ENCODE measurements around the gene CHST12.

The CHST12 gene

DNA sequence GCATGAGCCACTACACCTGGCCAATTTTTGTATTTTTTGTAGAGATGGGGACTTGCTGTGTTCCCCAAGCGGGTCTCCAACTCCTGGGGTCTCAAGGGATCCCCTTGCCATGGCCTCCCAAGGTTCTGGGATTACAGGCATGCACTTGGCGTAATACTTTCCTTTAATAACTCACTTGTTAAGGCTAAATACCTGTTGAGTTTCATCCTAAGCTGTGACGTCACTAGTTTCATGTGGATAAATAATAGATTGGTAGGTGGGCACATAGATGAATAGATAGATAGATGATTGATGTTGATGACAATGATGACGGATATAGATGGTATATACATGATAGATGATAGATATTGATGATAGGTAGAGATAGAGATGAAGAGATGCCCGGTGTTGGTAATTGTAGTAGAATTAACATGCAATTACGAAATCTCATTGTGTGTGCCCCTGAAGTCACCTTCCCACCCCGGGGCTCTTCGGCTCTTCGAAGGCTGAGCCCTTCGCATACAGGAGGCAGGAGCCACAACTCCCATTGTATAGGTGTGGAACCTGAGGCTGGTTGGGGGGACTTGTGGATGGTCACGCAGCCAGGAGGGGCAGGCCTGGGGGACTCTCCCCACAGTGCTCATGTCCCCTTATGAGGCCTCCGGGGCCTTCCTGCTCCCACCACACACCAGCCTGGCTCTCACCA lies 70.2 kb downstream of the CHST12 start:
- no peak overlapping the region for H3K27ac ChIP-seq (replicated peaks)
- TF ChIP-seq, protein P1, sequence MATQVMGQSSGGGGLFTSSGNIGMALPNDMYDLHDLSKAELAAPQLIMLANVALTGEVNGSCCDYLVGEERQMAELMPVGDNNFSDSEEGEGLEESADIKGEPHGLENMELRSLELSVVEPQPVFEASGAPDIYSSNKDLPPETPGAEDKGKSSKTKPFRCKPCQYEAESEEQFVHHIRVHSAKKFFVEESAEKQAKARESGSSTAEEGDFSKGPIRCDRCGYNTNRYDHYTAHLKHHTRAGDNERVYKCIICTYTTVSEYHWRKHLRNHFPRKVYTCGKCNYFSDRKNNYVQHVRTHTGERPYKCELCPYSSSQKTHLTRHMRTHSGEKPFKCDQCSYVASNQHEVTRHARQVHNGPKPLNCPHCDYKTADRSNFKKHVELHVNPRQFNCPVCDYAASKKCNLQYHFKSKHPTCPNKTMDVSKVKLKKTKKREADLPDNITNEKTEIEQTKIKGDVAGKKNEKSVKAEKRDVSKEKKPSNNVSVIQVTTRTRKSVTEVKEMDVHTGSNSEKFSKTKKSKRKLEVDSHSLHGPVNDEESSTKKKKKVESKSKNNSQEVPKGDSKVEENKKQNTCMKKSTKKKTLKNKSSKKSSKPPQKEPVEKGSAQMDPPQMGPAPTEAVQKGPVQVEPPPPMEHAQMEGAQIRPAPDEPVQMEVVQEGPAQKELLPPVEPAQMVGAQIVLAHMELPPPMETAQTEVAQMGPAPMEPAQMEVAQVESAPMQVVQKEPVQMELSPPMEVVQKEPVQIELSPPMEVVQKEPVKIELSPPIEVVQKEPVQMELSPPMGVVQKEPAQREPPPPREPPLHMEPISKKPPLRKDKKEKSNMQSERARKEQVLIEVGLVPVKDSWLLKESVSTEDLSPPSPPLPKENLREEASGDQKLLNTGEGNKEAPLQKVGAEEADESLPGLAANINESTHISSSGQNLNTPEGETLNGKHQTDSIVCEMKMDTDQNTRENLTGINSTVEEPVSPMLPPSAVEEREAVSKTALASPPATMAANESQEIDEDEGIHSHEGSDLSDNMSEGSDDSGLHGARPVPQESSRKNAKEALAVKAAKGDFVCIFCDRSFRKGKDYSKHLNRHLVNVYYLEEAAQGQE (IDR thresholded peaks at IDR 0.05; ENCODE audit: insufficient replicate concordance, low read depth), result no peak
- TF ChIP-seq, protein P2, sequence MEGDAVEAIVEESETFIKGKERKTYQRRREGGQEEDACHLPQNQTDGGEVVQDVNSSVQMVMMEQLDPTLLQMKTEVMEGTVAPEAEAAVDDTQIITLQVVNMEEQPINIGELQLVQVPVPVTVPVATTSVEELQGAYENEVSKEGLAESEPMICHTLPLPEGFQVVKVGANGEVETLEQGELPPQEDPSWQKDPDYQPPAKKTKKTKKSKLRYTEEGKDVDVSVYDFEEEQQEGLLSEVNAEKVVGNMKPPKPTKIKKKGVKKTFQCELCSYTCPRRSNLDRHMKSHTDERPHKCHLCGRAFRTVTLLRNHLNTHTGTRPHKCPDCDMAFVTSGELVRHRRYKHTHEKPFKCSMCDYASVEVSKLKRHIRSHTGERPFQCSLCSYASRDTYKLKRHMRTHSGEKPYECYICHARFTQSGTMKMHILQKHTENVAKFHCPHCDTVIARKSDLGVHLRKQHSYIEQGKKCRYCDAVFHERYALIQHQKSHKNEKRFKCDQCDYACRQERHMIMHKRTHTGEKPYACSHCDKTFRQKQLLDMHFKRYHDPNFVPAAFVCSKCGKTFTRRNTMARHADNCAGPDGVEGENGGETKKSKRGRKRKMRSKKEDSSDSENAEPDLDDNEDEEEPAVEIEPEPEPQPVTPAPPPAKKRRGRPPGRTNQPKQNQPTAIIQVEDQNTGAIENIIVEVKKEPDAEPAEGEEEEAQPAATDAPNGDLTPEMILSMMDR (IDR thresholded peaks at IDR 0.05; ENCODE audit: insufficient read depth, low read length), result no peak
- TF ChIP-seq SPI1 (IDR thresholded peaks at IDR 0.05; ENCODE audit: borderline replicate concordance, low read depth) (no peak), POLR2AphosphoS5 (IDR thresholded peaks at IDR 0.05; ENCODE audit: low read depth) (no peak), GABPA (IDR thresholded peaks at IDR 0.05; ENCODE audit: low read depth) (no peak)
- DNase-seq (ENCODE audit: low read depth in 1 of 2, low spot score in 1 of 2), result no peak
- no peaks in the 10 kb centered on the region for H3K27me3 ChIP-seq (ENCODE audit: insufficient read depth, poor library complexity, severe bottlenecking)
- H3K4me3 ChIP-seq (replicated peaks; ENCODE audit: insufficient read depth, low read length), result no peak overlapping the region

DNA sequence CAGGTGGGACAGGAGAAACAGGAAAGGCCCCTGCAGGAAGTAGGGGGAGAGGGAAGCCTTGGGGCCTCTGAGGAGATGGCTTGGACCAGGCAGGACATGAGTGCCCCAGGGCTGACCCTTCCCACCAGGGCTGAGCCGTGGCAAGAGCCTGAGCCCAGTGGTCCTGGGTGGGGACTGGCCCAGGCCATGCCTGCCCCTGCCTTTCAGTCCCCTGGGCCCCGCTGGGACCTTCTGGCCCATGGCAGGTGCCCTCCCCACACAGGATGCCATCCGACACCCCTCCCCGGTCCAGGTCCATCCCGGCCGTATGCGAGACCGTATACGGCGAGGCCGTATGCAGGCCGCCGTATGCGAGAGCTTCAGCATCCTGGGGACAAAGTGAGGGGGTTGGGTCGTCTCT lies 70.8 kb downstream of the CHST12 start:
- Histone ChIP-seq H3K27me3 (ENCODE audit: insufficient read depth, poor library complexity, severe bottlenecking) (no peaks in the 10 kb centered on the region), H3K4me3 (replicated peaks; ENCODE audit: insufficient read depth, low read length) (no peak overlapping the region), H3K27ac (replicated peaks) (no peak overlapping the region)
- TF ChIP-seq, protein P1 (IDR thresholded peaks at IDR 0.05; ENCODE audit: insufficient replicate concordance, low read depth), result no peak
- TF ChIP-seq POLR2AphosphoS5 (IDR thresholded peaks at IDR 0.05; ENCODE audit: low read depth) (no peak), GABPA (IDR thresholded peaks at IDR 0.05; ENCODE audit: low read depth) (no peak), SPI1 (IDR thresholded peaks at IDR 0.05; ENCODE audit: borderline replicate concordance, low read depth) (no peak)
- TF ChIP-seq, protein P2 (IDR thresholded peaks at IDR 0.05; ENCODE audit: insufficient read depth, low read length), result no peak
- DNase-seq (ENCODE audit: low read depth in 1 of 2, low spot score in 1 of 2), result no peak

DNA sequence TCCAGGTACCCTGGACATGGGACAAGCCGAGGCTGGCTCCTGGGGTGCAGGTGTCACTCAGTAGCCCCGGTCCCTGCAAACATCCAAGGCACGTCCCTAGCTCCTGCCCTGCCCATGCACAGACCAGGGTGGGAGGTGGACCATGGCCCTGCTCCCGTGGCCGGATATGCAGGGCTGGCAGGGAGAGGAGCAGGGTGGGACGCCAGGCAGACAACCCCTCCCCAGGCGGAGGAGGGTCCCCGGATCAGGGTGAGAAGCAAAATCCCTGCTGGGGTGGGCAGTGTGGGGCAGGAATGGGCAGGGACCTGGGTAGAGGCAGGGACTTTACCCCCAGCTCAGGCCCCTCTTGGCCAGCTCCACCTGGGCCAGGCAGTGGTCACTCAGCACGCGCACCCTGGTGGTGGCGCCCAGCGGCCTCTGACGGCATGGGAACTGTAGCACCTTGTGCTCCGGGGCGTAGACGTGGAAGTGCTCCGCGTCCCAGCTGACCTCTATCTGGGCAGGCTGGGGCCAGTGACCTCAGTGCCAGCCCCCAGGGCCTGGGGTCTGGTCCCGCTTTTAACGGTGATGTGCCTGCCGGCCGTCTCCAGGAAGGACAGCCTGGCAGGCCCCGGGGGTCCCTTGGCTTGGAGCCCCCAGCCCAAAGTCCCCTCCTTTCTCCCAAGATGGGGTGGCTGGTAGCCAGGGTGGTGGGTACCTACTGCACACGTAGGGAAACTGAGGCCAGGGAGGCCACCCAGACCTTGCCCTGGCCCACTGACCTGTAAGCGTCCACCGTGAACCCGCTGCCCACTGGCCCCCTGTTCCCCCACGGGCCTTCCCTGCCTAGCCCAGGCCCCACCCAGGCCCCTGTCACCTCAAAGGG lies 71.6 kb downstream of the CHST12 start:
- no peak overlapping the region for H3K4me3 ChIP-seq (replicated peaks; ENCODE audit: insufficient read depth, low read length)
- DNase-seq (ENCODE audit: low read depth in 1 of 2, low spot score in 1 of 2), result no peak
- no peaks in the 10 kb centered on the region for H3K27me3 ChIP-seq (ENCODE audit: insufficient read depth, poor library complexity, severe bottlenecking)
- TF ChIP-seq GABPA (IDR thresholded peaks at IDR 0.05; ENCODE audit: low read depth), result no peak
- H3K27ac ChIP-seq (replicated peaks), result no peak overlapping the region

DNA sequence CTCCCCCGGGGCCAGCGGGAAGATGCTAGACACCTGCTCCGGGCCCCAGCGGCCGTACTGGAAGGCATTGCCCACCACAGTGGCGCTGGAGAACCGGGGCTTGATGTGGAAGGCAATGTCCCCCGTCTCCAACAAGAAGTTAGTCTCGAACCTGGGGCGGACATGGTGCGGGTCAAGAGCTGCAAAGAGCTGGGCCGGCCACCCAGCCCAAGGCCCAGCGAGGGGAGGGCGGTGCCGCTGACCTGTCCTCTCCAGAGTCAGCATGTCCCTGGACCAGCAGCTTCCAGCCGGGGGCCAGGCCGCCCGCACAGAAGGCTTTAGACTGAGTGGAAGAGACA lies 72.2 kb downstream of the CHST12 start:
- Histone ChIP-seq H3K27ac (replicated peaks) (no peak overlapping the region), H3K27me3 (ENCODE audit: insufficient read depth, poor library complexity, severe bottlenecking) (no peaks in the 10 kb centered on the region), H3K4me3 (replicated peaks; ENCODE audit: insufficient read depth, low read length) (no peak overlapping the region)
- no peak for DNase-seq (ENCODE audit: low read depth in 1 of 2, low spot score in 1 of 2)
- TF ChIP-seq, protein P1 (IDR thresholded peaks at IDR 0.05; ENCODE audit: insufficient replicate concordance, low read depth), result no peak
- TF ChIP-seq SPI1 (IDR thresholded peaks at IDR 0.05; ENCODE audit: borderline replicate concordance, low read depth) (no peak), POLR2AphosphoS5 (IDR thresholded peaks at IDR 0.05; ENCODE audit: low read depth) (no peak), GABPA (IDR thresholded peaks at IDR 0.05; ENCODE audit: low read depth) (no peak)
- TF ChIP-seq, protein P2 (IDR thresholded peaks at IDR 0.05; ENCODE audit: insufficient read depth, low read length), result no peak
